Measurements from ENCODE around the gene TSHZ2. TPM values are rescaled to one million over a fixed set of nuclear protein-coding genes. Genes with fewer than 3 reads are reported as not detected.

Gene TSHZ2
- total and polyA plus RNA-seq, 2 of the 4 experiments (the other 2 are of a cell fraction) = under 0.01 to 0.02 TPM

DNA sequence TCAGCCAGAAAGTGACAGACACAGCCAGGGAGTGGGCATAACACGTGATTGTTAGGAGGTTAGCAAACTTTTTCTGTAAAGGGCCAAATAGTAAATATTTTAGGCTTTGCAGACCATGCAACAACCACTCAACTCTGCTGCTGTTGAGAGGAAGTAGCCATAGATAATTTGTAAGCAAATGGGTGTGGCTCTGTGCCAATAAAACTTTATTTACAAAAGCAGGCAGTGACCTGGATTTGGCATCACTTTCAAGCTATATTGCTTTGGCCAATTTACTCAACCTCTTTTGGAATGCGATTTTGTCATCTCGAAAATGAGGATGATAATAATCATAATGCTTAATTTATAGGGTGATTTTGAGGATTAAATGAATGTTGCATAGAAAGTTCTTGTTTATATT, 152.6 kb downstream of the TSHZ2 start:
- in situ Hi-C loops (cut with MboI; ENCODE audit: low sequenced_read_pairs) = no loop called here
- Histone ChIP-seq H3K56ac (ENCODE audit: extremely low read depth, insufficient read depth, low read length) (no peak overlapping the region), H3K23ac (ENCODE audit: low read depth, low read length) (no peak overlapping the region), H3K27ac (ENCODE audit: insufficient read depth, low read length) (no peak overlapping the region), H3K18ac (ENCODE audit: low read depth, low read length) (no peak overlapping the region), H3K14ac (replicated peaks; ENCODE audit: low read depth, low read length) (no peak overlapping the region), H3K9me3 (ENCODE audit: control insufficient read depth, insufficient read depth, low read length) (no peaks in the 10 kb centered on the region), H4K20me1 (ENCODE audit: insufficient read depth, low read length) (no peaks in the 10 kb centered on the region), H2AFZ (replicated peaks; ENCODE audit: low read length, poor library complexity) (no peak overlapping the region), H4K91ac (ENCODE audit: insufficient read depth, low read depth, low read length) (no peak overlapping the region), H2BK5ac (ENCODE audit: low read depth, low read length, poor library complexity, severe bottlenecking) (no peak overlapping the region), H3K4me3 (ENCODE audit: insufficient read depth, low read depth, low read length) (no peak overlapping the region), H3K36me3 (ENCODE audit: control insufficient read depth, insufficient read depth, low read length) (no peaks in the 10 kb centered on the region), H2AK5ac (ENCODE audit: low read depth, low read length) (no peak overlapping the region), H2BK15ac (ENCODE audit: low read depth, low read length) (no peak overlapping the region), H2BK20ac (ENCODE audit: low read depth, low read length) (no peak overlapping the region), H3K4me2 (ENCODE audit: low read depth, low read length) (no peak overlapping the region), H3K9me1 (ENCODE audit: insufficient read depth, low read length) (no peaks in the 10 kb centered on the region), H2BK120ac (ENCODE audit: low read depth, low read length) (no peak overlapping the region), H3K79me1 (ENCODE audit: low read depth in 1 of 2, low read length in 2 of 2) (no peaks in the 10 kb centered on the region), H3K4ac (ENCODE audit: low read depth, low read length) (no peak overlapping the region), H3K27me3 (ENCODE audit: control insufficient read depth, insufficient read depth, low read length) (no peaks in the 10 kb centered on the region), H3K9ac (ENCODE audit: low read depth, low read length) (no peak overlapping the region), H3K4me1 (ENCODE audit: control insufficient read depth, insufficient read depth, low read length) (no peaks in the 10 kb centered on the region), H2AK9ac (replicated peaks; ENCODE audit: low read depth, low read length, poor library complexity) (no peak overlapping the region), H4K8ac (ENCODE audit: low read depth in 2 of 2, low read length in 2 of 2) (no peak overlapping the region), H4K5ac (ENCODE audit: low read depth, low read length) (no peak overlapping the region)
- TF ChIP-seq FOS (IDR thresholded peaks at IDR 0.05; ENCODE audit: low read depth, low read length) (no peak), SMC3 (IDR thresholded peaks at IDR 0.05; ENCODE audit: low read depth, low read length) (no peak), POLR2A (IDR thresholded peaks at IDR 0.05; ENCODE audit: low read depth, low read length) (no peak), RAD21 (IDR thresholded peaks at IDR 0.05; ENCODE audit: low read length) (no peak), CHD1 (IDR thresholded peaks at IDR 0.05; ENCODE audit: low read depth, low read length) (no peak)
- TF ChIP-seq, protein P1, sequence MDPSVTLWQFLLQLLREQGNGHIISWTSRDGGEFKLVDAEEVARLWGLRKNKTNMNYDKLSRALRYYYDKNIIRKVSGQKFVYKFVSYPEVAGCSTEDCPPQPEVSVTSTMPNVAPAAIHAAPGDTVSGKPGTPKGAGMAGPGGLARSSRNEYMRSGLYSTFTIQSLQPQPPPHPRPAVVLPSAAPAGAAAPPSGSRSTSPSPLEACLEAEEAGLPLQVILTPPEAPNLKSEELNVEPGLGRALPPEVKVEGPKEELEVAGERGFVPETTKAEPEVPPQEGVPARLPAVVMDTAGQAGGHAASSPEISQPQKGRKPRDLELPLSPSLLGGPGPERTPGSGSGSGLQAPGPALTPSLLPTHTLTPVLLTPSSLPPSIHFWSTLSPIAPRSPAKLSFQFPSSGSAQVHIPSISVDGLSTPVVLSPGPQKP (IDR thresholded peaks at IDR 0.05; ENCODE audit: borderline replicate concordance, low read depth, low read length) = no peak
- TF ChIP-seq, protein P2, sequence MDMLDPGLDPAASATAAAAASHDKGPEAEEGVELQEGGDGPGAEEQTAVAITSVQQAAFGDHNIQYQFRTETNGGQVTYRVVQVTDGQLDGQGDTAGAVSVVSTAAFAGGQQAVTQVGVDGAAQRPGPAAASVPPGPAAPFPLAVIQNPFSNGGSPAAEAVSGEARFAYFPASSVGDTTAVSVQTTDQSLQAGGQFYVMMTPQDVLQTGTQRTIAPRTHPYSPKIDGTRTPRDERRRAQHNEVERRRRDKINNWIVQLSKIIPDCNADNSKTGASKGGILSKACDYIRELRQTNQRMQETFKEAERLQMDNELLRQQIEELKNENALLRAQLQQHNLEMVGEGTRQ (IDR thresholded peaks at IDR 0.05; ENCODE audit: low read depth, low read length) = no peak
- TF ChIP-seq, protein P3, sequence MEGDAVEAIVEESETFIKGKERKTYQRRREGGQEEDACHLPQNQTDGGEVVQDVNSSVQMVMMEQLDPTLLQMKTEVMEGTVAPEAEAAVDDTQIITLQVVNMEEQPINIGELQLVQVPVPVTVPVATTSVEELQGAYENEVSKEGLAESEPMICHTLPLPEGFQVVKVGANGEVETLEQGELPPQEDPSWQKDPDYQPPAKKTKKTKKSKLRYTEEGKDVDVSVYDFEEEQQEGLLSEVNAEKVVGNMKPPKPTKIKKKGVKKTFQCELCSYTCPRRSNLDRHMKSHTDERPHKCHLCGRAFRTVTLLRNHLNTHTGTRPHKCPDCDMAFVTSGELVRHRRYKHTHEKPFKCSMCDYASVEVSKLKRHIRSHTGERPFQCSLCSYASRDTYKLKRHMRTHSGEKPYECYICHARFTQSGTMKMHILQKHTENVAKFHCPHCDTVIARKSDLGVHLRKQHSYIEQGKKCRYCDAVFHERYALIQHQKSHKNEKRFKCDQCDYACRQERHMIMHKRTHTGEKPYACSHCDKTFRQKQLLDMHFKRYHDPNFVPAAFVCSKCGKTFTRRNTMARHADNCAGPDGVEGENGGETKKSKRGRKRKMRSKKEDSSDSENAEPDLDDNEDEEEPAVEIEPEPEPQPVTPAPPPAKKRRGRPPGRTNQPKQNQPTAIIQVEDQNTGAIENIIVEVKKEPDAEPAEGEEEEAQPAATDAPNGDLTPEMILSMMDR (conservative IDR thresholded peaks at IDR 0.05; ENCODE audit: low read depth, low read length) = no peak
- WGBS, 2 experiments (ENCODE audit: extremely low coverage in 2 of 2, insufficient read length in 1 of 2) = no CpG with 5 or more reads among the region's 3 CpGs
- DNase-seq (no peak), ATAC-seq (ENCODE audit: low read depth) (no peak)
- intact Hi-C loops (cut with micrococcal nuclease) = no loop called here
- CTCF ChIA-PET = no interaction called here
- dilution Hi-C loops (cut with HindIII; ENCODE audit: low sequenced_read_pairs, unreplicated experiment) = no loop called here
- POLR2A ChIA-PET (ENCODE audit: unreplicated experiment) = no interaction called here
- no TSS peak for BruUV-seq (replicated peaks)

Data from IMR-90 (cell line).